Activated naive CD8-positive, alpha-beta T cell treated with anti-CD3 and anti-CD28 coated beads, Interleukin-2, amount 50 U/mL, for 24 hours (primary cell): ENCODE measurements around the gene AGPAT2.
A peak's percentile ranks its signal among the peaks of the same experiment; 100 is the strongest.

ENCODE experiments used
- ATAC-seq: fragments of 150-1000 bp; cut with Tn5 transposase; one replicate; pipeline ENCODE4 v1.10.0; 2021
- DNase-seq: peaks from one replicate; pipeline ENCODE4 v3.0.0; 2021
- H3K27ac Mint-ChIP-seq: one replicate; pipeline ENCODE4 v1.8.0; 2021; ENCODE audit warnings: mild to moderate bottlenecking, mixed read lengths
- H3K27me3 Mint-ChIP-seq: one replicate; pipeline ENCODE4 v1.8.0; 2021; ENCODE audit warnings: mixed read lengths
- H3K36me3 Mint-ChIP-seq: one replicate; pipeline ENCODE4 v1.8.0; 2021; ENCODE audit warnings: low read depth, mixed read lengths
- H3K4me1 Mint-ChIP-seq: one replicate; pipeline ENCODE4 v1.8.0; 2021; ENCODE audit warnings: mixed read lengths
- H3K4me3 Mint-ChIP-seq: one replicate; pipeline ENCODE4 v1.8.0; 2021; ENCODE audit warnings: mild to moderate bottlenecking, moderate library complexity, mixed read lengths
- H3K9me3 Mint-ChIP-seq: one replicate; pipeline ENCODE4 v1.8.0; 2021; ENCODE audit warnings: mixed read lengths

Gene AGPAT2

DNA sequence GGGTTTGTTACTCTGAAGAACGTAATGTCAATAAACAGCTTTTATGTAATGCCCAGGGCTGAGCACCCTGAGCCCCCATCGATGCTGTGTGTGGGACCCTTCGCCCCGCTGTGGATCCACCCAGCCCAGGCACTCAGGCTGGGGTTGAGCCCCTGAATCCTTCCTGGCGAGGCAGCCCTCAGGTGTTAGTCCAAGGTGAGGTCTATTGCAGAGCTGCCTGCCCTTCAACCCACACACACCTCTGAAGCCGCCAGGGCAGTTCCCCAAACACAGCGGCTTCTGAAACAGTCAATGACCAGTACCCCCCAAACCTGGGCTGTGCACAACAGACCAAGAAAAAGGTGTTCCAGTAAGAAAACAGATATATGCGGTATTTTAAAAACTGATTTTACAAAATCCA, 36.7 kb upstream of the AGPAT2 start:
- H3K27ac Mint-ChIP-seq, result peak overlapping the region; percentile 66
- H3K4me3 Mint-ChIP-seq, result peak overlapping the region; percentile 63
- peaks cover 45% of the 10 kb centered on the region for H3K36me3 Mint-ChIP-seq
- H3K4me1 Mint-ChIP-seq, result peaks cover 32% of the 10 kb centered on the region
- no peak for DNase-seq
- ATAC-seq, result no peak
- H3K9me3 Mint-ChIP-seq, result no peaks in the 10 kb centered on the region
- H3K27me3 Mint-ChIP-seq, result peaks cover 3% of the 10 kb centered on the region

- Mint-ChIP-seq H3K4me1 (peaks cover 32% of the 10 kb centered on the region), H3K4me3 (peak overlapping the region; percentile 63), H3K9me3 (no peaks in the 10 kb centered on the region), H3K36me3 (peaks cover 45% of the 10 kb centered on the region), H3K27ac (no peak overlapping the region), H3K27me3 (peaks cover 3% of the 10 kb centered on the region)
- ATAC-seq (no peak), DNase-seq (no peak)
Measured at GRCh38 chr9:136723362-136723976, 36.2 kb upstream of the AGPAT2 start.

DNA sequence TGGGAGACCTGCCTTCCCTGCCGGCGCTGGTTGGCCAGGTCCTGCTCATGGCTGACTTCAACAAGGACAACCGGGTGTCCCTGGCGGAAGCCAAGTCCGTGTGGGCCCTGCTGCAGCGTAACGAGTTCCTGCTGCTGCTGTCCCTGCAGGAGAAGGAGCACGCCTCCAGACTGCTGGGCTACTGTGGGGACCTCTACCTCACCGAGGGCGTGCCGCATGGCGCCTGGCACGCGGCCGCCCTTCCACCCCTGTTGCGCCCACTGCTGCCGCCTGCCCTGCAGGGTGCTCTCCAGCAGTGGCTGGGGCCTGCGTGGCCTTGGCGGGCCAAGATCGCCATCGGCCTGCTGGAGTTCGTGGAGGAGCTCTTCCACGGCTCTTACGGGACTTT, 35.7 kb upstream of the AGPAT2 start:
- H3K9me3 Mint-ChIP-seq, result no peaks in the 10 kb centered on the region
- H3K36me3 Mint-ChIP-seq, result peaks cover 45% of the 10 kb centered on the region
- peaks cover 32% of the 10 kb centered on the region for H3K4me1 Mint-ChIP-seq
- ATAC-seq (no peak), DNase-seq (peak; percentile 23)
- peaks cover 3% of the 10 kb centered on the region for H3K27me3 Mint-ChIP-seq
- peak overlapping the region; percentile 17 for H3K4me3 Mint-ChIP-seq
- H3K27ac Mint-ChIP-seq, result no peak overlapping the region

DNA sequence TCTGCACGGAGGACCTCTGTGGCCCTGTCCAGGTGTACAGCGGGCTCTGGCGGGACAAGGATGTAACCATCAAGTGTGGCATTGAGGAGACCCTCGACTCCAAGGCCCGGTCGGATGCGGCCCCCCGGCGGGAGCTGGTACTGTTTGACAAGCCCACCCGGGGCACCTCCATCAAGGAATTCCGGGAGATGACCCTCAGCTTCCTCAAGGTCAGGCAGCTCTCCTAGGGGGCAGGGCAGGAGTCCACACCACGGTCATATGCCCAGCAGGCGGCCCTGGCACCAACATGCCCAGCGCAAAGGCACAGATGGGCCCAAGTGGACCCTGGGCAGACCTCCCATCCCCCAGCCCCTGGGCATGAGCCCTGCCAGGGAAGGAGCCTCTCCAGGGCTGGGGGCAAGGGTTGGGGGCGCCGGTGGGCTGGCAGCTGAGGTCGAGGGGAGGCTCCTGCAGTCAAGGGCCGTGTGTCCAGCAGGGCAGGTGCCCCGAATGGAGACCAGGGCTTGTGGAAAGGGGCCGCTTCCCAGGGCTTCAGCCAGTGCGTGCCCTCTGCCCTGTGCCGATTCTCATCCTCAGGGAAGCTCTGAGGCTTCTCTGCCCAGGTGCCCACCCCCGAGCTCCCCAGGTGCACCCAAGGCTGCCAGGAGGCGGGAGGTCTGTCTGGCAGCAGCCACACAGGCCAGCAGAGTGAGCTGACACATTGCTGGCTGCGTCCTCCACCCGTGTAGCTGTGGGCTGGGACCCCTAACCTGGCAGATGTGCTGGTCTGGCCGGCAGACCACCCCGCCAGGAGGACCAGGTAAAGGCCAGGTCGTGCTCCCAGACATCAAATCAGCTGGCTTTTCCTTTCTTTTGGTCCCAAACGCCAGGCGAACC, 35.1 kb upstream of the AGPAT2 start:
- H3K36me3 Mint-ChIP-seq, result peaks cover 41% of the 10 kb centered on the region
- H3K4me1 Mint-ChIP-seq, result peaks cover 30% of the 10 kb centered on the region
- no peak for DNase-seq
- no peak for ATAC-seq
- H3K27me3 Mint-ChIP-seq, result peaks cover 3% of the 10 kb centered on the region
- no peak overlapping the region for H3K27ac Mint-ChIP-seq
- no peaks in the 10 kb centered on the region for H3K9me3 Mint-ChIP-seq
- H3K4me3 Mint-ChIP-seq, result no peak overlapping the region

DNA sequence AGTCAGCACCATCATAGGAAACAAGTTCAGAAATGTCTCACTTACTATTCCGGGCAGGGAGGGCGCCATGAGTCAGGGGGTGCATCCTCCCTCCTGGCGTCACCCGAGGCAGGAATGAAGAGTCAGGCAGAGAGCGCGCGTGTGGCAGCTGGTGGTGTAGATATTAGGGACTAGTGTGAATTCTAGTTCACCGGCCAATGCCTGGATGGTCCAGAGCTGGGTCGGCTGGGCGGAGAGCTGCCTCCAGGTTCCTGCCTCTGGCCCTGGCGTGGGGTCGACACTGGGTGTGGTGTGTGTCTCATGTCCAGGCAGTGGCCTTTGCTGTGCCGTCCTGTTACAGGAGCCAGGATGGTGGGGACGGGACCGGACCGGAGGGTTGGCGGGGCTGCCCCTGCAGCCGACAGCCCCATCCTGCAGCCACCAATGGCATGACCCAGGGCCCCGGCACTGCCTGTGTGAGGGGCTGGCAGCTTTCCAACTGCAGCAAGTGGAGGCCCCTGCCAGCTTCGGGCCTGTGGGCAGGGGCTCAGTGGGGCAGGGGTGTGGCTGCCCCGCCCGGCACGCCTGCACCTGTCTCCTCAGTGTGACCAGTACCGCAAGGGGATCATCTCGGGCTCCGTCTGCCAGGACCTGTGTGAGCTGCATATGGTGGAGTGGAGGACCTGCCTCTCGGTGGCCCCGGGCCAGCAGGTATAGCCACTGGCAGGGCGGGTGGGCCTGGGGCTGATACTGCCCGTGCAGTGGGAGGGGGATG, 34.3 kb upstream of the AGPAT2 start:
- H3K36me3 Mint-ChIP-seq, result peaks cover 35% of the 10 kb centered on the region
- DNase-seq (no peak), ATAC-seq (no peak)
- H3K27me3 Mint-ChIP-seq, result no peaks in the 10 kb centered on the region
- H3K9me3 Mint-ChIP-seq, result no peaks in the 10 kb centered on the region
- no peak overlapping the region for H3K4me3 Mint-ChIP-seq
- no peak overlapping the region for H3K27ac Mint-ChIP-seq
- H3K4me1 Mint-ChIP-seq, result peaks cover 25% of the 10 kb centered on the region

DNA sequence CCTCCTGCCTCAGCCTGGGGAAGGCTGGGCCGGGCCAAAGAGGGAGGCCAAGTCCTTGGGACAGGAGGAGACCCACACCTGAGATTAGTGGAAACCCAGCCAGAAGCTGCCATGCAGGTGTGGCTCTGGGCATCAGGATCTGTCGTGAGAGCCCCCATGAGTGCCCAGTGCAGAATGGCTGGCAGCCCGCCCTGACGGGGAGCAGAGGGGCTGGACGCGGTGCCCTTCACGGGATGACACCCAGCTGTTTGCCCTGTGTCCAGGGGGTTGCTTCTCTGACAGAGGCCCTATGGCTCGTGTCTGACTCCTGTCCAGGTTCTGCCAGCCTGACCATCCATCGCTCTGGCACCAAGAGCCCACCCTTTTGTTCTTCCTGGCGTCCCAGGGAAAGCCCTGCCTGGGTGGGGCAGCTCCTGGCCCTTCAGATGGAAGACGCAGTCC, 33.7 kb upstream of the AGPAT2 start:
- DNase-seq, result no peak
- Mint-ChIP-seq H3K4me3 (no peak overlapping the region), H3K27me3 (peaks cover 1% of the 10 kb centered on the region), H3K9me3 (no peaks in the 10 kb centered on the region), H3K27ac (no peak overlapping the region), H3K4me1 (peaks cover 20% of the 10 kb centered on the region), H3K36me3 (peaks cover 29% of the 10 kb centered on the region)
- ATAC-seq, result no peak

GRCh38 chr9:136720251-136720897, 33.1 kb upstream of the AGPAT2 start:
- Mint-ChIP-seq H3K27ac (no peak overlapping the region), H3K9me3 (no peaks in the 10 kb centered on the region), H3K4me3 (no peak overlapping the region), H3K36me3 (peaks cover 23% of the 10 kb centered on the region), H3K4me1 (peaks cover 15% of the 10 kb centered on the region), H3K27me3 (peaks cover 6% of the 10 kb centered on the region)
- DNase-seq (no peak), ATAC-seq (no peak)

DNA sequence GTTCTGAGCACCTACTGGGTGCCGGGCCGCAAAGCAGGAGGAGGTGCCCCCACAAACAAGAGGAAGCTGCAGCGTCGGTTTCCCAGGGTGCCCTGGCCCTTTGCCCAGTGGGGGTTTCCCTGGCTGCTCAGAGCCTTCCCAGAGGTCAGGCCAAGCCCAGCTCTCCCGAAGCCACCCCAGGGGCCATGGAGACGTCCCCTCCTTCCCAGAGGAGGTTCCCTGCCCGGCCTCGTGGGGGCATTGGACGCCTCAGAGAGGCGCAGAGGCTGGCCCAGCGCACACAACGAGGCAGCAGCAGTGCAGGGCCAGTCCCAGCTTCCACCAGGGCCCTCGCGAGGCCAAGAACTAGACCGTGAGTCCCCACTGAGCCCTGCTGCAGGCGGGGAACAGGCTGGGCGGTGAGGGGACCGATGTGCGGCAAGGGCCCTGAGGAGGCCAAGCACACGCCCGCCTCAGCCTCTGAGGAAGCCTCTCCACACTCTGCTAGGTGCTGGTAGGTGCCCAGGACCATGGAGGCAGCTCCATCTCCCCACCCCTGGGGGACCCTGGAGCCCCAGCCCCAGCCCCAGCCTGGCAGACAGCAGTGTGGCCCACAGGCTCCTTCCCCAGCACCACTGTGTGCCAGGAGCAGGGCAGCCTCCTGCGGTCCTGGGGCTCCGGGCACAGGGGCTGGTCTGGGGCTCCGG, 32.1 kb upstream of the AGPAT2 start:
- Mint-ChIP-seq H3K4me3 (no peak overlapping the region), H3K27me3 (peaks cover 8% of the 10 kb centered on the region), H3K27ac (no peak overlapping the region), H3K9me3 (no peaks in the 10 kb centered on the region), H3K4me1 (peaks cover 11% of the 10 kb centered on the region), H3K36me3 (peaks cover 13% of the 10 kb centered on the region)
- ATAC-seq, result peak; percentile 13
- peak; percentile 39 for DNase-seq

DNA sequence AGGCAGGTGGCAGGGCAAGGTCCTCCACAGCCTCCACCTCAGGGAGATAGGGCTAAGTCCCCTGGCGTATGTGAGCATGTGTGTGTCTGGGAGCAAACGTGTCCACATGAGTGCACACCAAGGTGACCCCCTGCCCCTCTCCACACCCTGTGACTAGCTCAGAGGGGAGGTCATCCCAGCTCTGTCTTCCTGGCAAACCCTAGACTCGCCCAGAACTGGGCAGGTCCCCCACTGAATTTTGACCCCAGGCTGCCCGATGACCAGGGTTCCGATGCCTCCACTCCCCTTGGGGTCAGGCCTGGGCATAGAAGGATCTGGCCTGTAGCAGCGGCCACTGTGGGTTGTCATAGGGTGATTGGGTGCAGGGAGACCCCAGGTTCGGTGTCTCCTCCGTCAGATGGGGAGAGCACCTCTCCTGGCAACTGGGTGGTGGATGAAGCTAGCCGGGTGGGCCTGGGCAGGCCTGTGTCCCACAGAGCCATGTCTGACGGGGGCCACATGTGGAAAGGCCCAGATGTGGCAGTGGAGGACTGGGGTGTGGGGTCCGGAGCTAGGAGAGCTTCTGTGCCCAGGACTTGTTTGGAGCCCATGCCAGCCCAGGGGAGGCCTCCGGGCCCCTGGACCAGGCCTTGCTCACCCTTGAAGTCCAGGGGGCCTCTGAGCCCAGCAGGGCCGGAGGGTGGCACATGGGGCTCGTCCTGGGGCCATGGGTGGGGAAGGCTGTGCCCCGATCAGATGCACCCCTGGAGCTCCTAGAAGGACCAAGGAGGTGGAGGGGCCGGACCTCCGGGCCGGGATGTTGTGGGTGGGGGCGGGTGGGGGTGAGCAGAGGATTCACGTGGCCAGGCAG, 31.3 kb upstream of the AGPAT2 start:
- peaks cover 5% of the 10 kb centered on the region for H3K4me1 Mint-ChIP-seq
- H3K4me3 Mint-ChIP-seq, result no peak overlapping the region
- DNase-seq (no peak), ATAC-seq (no peak)
- peaks cover 13% of the 10 kb centered on the region for H3K27me3 Mint-ChIP-seq
- no peak overlapping the region for H3K27ac Mint-ChIP-seq
- H3K36me3 Mint-ChIP-seq, result peaks cover 6% of the 10 kb centered on the region
- H3K9me3 Mint-ChIP-seq, result no peaks in the 10 kb centered on the region

- H3K9me3 Mint-ChIP-seq, result no peaks in the 10 kb centered on the region
- no peak for DNase-seq
- peaks cover 4% of the 10 kb centered on the region for H3K4me1 Mint-ChIP-seq
- H3K4me3 Mint-ChIP-seq, result no peak overlapping the region
- peaks cover 5% of the 10 kb centered on the region for H3K36me3 Mint-ChIP-seq
- no peak overlapping the region for H3K27ac Mint-ChIP-seq
- peaks cover 19% of the 10 kb centered on the region for H3K27me3 Mint-ChIP-seq
- ATAC-seq, result no peak
Measured at GRCh38 chr9:136717399-136717798, 30.1 kb upstream of the AGPAT2 start.

- peaks cover 6% of the 10 kb centered on the region for H3K4me1 Mint-ChIP-seq
- H3K9me3 Mint-ChIP-seq, result no peaks in the 10 kb centered on the region
- DNase-seq, result no peak
- no peak overlapping the region for H3K27ac Mint-ChIP-seq
- no peak overlapping the region for H3K4me3 Mint-ChIP-seq
- H3K27me3 Mint-ChIP-seq, result peaks cover 36% of the 10 kb centered on the region
- H3K36me3 Mint-ChIP-seq, result no peaks in the 10 kb centered on the region
- ATAC-seq, result no peak
Measured at GRCh38 chr9:136714893-136715274, 27.6 kb upstream of the AGPAT2 start.

GRCh38 chr9:136714096-136714892, 27.0 kb upstream of the AGPAT2 start:
- ATAC-seq (no peak), DNase-seq (no peak)
- peaks cover 6% of the 10 kb centered on the region for H3K4me1 Mint-ChIP-seq
- H3K27ac Mint-ChIP-seq, result no peak overlapping the region
- H3K36me3 Mint-ChIP-seq, result no peaks in the 10 kb centered on the region
- H3K9me3 Mint-ChIP-seq, result no peaks in the 10 kb centered on the region
- peaks cover 36% of the 10 kb centered on the region for H3K27me3 Mint-ChIP-seq
- H3K4me3 Mint-ChIP-seq, result no peak overlapping the region

DNA sequence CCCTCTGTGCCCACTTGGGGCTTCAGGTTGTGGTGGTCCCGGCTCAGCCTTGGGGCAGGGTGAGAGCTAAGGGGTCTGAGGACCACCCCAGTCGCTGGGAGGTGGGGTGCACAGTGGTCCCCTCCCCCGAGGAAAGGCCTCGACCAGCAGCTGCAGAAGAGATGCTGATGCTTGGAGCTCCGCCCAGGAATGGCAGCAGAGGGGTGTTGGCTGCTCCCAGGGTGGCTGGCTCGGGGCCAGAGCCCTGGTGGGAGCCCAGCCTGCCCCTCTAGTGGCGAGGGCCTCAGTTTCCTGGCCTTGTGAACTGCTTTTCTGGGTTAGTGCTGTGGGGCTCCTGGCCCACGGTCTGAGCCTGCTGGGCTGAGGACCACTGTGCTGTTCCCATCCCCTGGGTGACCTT, 26.3 kb upstream of the AGPAT2 start:
- DNase-seq (no peak), ATAC-seq (no peak)
- peaks cover 6% of the 10 kb centered on the region for H3K4me1 Mint-ChIP-seq
- no peaks in the 10 kb centered on the region for H3K9me3 Mint-ChIP-seq
- no peaks in the 10 kb centered on the region for H3K36me3 Mint-ChIP-seq
- peaks cover 36% of the 10 kb centered on the region for H3K27me3 Mint-ChIP-seq
- H3K27ac Mint-ChIP-seq, result no peak overlapping the region
- H3K4me3 Mint-ChIP-seq, result peak overlapping the region; percentile 17
